A549 (cell line): Measurements from ENCODE around the gene KDM6A. TPM values are rescaled to one million over a fixed set of nuclear protein-coding genes. Genes with fewer than 3 reads are reported as not detected.

Experiments
- ATAC-seq, 2 experiments: fragments of 200-7000 bp in 1 of 2; fragments of >200 bp in 1 of 2; cut with Nextera tagmentation in 1 of 2; cut with Tn5 transposase in 1 of 2; 3 replicates each; pipeline versions ENCODE4 v1.8.0 to v1.9.1; 2018 to 2020; ENCODE audit warnings: mild to moderate bottlenecking in 1 of 2, moderate library complexity in 1 of 2
- CTCF ChIA-PET: fragments of 300-600 bp; sonication (Branson Sonifier 250); formaldehyde crosslinking; extraction: SDS; loops from one replicate; lab custom pipeline; 2021; ENCODE audit warnings: antibody characterized with exemption, inconsistent platforms; lab: Yijun Ruan, JAX
- POLR2A ChIA-PET: fragments of 350-600 bp; formaldehyde crosslinking; extraction: SDS; loops from one replicate; lab custom pipeline; 2021; ENCODE audit warnings: antibody characterized with exemption, inconsistent platforms; lab: Yijun Ruan, JAX
- DNase-seq, 2 experiments: peaks; one replicate each; pipeline versions ENCODE4 v3.0.0 to v3.0.0-alpha.2; 2011 to 2016; ENCODE audit warnings: low read depth in 1 of 2, low spot score in 1 of 2
- FAIRE-seq: peaks from 2 replicates; lab custom pipeline; 2011; peaks lifted over from hg19 to GRCh38; lab: Jason Lieb, UNC
- H3K27ac ChIP-seq, 2 experiments: fragments of >200 bp; sonication (Bioruptor Twin); formaldehyde crosslinking; 3 replicates each; pipeline ENCODE4 v1.5.1; 2016 to 2017
- H3K4me1 ChIP-seq: fragments of >200 bp; sonication (Bioruptor Twin); formaldehyde crosslinking; 3 replicates; pipeline ENCODE4 v1.6.1; 2016
- H3K4me2 ChIP-seq: fragments of >200 bp; sonication (Bioruptor Twin); formaldehyde crosslinking; 3 replicates; pipeline ENCODE4 v1.6.1; 2016
- H3K4me3 ChIP-seq: fragments of >200 bp; sonication (Bioruptor Twin); formaldehyde crosslinking; 3 replicates; pipeline ENCODE4 v1.5.1; 2016
- H3K9me3 ChIP-seq: fragments of >200 bp; sonication (Bioruptor Twin); formaldehyde crosslinking; 3 replicates; pipeline ENCODE4 v1.6.1; 2016
- CBX2 ChIP-seq: fragments of 200-600 bp; sonication (generic); IDR thresholded peaks from 2 replicates; pipeline ENCODE4 v1.6.1; 2016; ENCODE audit warnings: low read depth, mild to moderate bottlenecking, borderline replicate concordance
- CTCF ChIP-seq: fragments of >200 bp; sonication (Bioruptor Twin); formaldehyde crosslinking; IDR thresholded peaks from 3 replicates; pipeline ENCODE4 v1.5.1; 2016
- EHMT2 ChIP-seq: fragments of 200-600 bp; sonication (generic); IDR thresholded peaks from 2 replicates; pipeline ENCODE4 v1.6.1; 2016; ENCODE audit warnings: antibody characterized with exemption, low read depth, mild to moderate bottlenecking, moderate library complexity
- ELK1 ChIP-seq: fragments of 150-350 bp; IDR thresholded peaks from 2 replicates; pipeline ENCODE4 v1.6.1; 2014; ENCODE audit warnings: low read depth, mild to moderate bottlenecking, low read length
- EP300 ChIP-seq, 2 experiments: fragments of >200 bp; sonication (Bioruptor Twin); formaldehyde crosslinking; IDR thresholded peaks; 2 replicates in 1 of 2; 3 replicates in 1 of 2; pipeline ENCODE4 v1.6.1; 2016 to 2017
- ESRRA ChIP-seq: fragments of 150-350 bp; IDR thresholded peaks from 2 replicates; pipeline ENCODE4 v1.6.1; 2014; ENCODE audit warnings: mild to moderate bottlenecking, low read length, borderline replicate concordance
- FOSL2 ChIP-seq, 2 experiments: fragments of 450-650 bp in 1 of 2; fragments of >200 bp in 1 of 2; sonication (Bioruptor Twin) in 1 of 2; formaldehyde crosslinking; IDR thresholded peaks; 2 replicates each; pipeline versions ENCODE4 v1.5.0 to v1.6.1; 2016 to 2020; ENCODE audit warnings: mild to moderate bottlenecking in 1 of 2, moderate library complexity in 1 of 2
- FOXS1 ChIP-seq: fragments of 250-450 bp; sonication (Bioruptor Pico); IDR thresholded peaks from 2 replicates; pipeline ENCODE4 v1.5.0; 2020; ENCODE audit warnings: mild to moderate bottlenecking, moderate library complexity
- HES2 ChIP-seq: fragments of >200 bp; sonication (Bioruptor Twin); formaldehyde crosslinking; IDR thresholded peaks from 2 replicates; pipeline ENCODE4 v1.6.1; 2016
- HMGXB4 ChIP-seq: fragments of 250-450 bp; sonication (Bioruptor Pico); IDR thresholded peaks from 2 replicates; pipeline ENCODE4 v1.5.0; 2021; ENCODE audit warnings: mild to moderate bottlenecking, moderate library complexity, borderline replicate concordance
- HOXA7 ChIP-seq: fragments of 250-450 bp; sonication (Bioruptor Pico); IDR thresholded peaks from 2 replicates; pipeline ENCODE4 v1.5.0; 2020; ENCODE audit warnings: mild to moderate bottlenecking, moderate library complexity
- JUN ChIP-seq, 2 experiments: fragments of >200 bp; sonication (Bioruptor Twin); formaldehyde crosslinking; IDR thresholded peaks; 2 replicates in 1 of 2; 3 replicates in 1 of 2; pipeline ENCODE4 v1.6.1; 2016 to 2017
- JUNB ChIP-seq: fragments of >200 bp; sonication (Bioruptor Twin); formaldehyde crosslinking; IDR thresholded peaks from 2 replicates; pipeline ENCODE4 v1.6.1; 2016
- KDM5A ChIP-seq: fragments of 200-600 bp; sonication (generic); IDR thresholded peaks from 2 replicates; pipeline ENCODE4 v1.6.1; 2016; ENCODE audit warnings: antibody characterized with exemption, mild to moderate bottlenecking
- MAZ ChIP-seq: fragments of 150-350 bp; IDR thresholded peaks from 2 replicates; pipeline ENCODE4 v1.6.1; 2014; ENCODE audit warnings: antibody characterized with exemption, low read depth, low read length, borderline replicate concordance
- NFE2L2 ChIP-seq: fragments of 150-350 bp; conservative IDR thresholded peaks from 2 replicates; pipeline ENCODE4 v1.6.1; 2014; ENCODE audit warnings: low read length
- RAD21 ChIP-seq, 2 experiments: fragments of >200 bp in 1 of 2; sonication (Bioruptor Twin) in 1 of 2; formaldehyde crosslinking in 1 of 2; IDR thresholded peaks in 1 of 2; conservative IDR thresholded peaks in 1 of 2; 2 replicates in 1 of 2; 3 replicates in 1 of 2; pipeline ENCODE4 v1.6.1; 2012 to 2018; ENCODE audit warnings: inconsistent platforms in 1 of 2
- RCOR1 ChIP-seq: fragments of 150-350 bp; IDR thresholded peaks from 2 replicates; pipeline ENCODE4 v1.6.1; 2014; ENCODE audit warnings: antibody characterized with exemption, low read length, low read depth
- RNF2 ChIP-seq: fragments of 200-600 bp; sonication (generic); IDR thresholded peaks from 2 replicates; pipeline ENCODE4 v1.6.1; 2016; ENCODE audit warnings: low read depth, mild to moderate bottlenecking, antibody characterized with exemption, moderate library complexity, borderline replicate concordance
- TP53 ChIP-seq: fragments of 250-450 bp; sonication (Bioruptor Pico); IDR thresholded peaks from 2 replicates; pipeline ENCODE4 v1.5.0; 2021; ENCODE audit warnings: mild to moderate bottlenecking, moderate library complexity
- ZC3H11A ChIP-seq: fragments of 450-650 bp; IDR thresholded peaks from 2 replicates; pipeline ENCODE4 v1.6.1; 2014; ENCODE audit warnings: antibody characterized with exemption, mild to moderate bottlenecking
- ZNF302 ChIP-seq: fragments of 250-450 bp; sonication (Bioruptor Pico); IDR thresholded peaks from 2 replicates; pipeline ENCODE4 v1.9.0; 2021; ENCODE audit warnings: inconsistent platforms, mild to moderate bottlenecking, moderate library complexity
- ZSCAN20 ChIP-seq: fragments of 250-450 bp; sonication (Bioruptor Pico); IDR thresholded peaks from 2 replicates; pipeline ENCODE4 v1.8.0; 2022; ENCODE audit warnings: mild to moderate bottlenecking, moderate library complexity
- WGBS: methylation state at CpG from one replicate; pipeline ENCODE4 v1.1.6; 2017; ENCODE audit errors: missing lambda C conversion rate; 5-methylcytosine and 5-hydroxymethylcytosine counted together
- polyA plus RNA-seq, 4 experiments: library from polyadenylated mRNA; depleted of rRNA in 3 of 4; stranded (reverse); fragments of >200 nt; fragmentation: RNase III in 1 of 4; extraction: RNeasy Plus Mini Kit Qiagen cat#74134 plus additional on column Dnase treatment in 1 of 4; gene quantifications; 2 replicates in 3 of 4; 3 replicates in 1 of 4; pipeline ENCODE4 v1.2.3, GENCODE V29; 2011 to 2017

Gene KDM6A
- polyA plus RNA-seq, 2 of the 4 experiments (the other 2 are of a cell fraction): 9.3 to 18.4 TPM

- FAIRE-seq (no peak), ATAC-seq (no peak), DNase-seq (no peak)
- Histone ChIP-seq H3K27ac (no peak overlapping the region), H3K4me1 (no peaks in the 10 kb centered on the region), H3K4me2 (no peak overlapping the region), H3K4me3 (no peak overlapping the region), H3K9me3 (no peaks in the 10 kb centered on the region)
- ChIA-PET CTCF (no interaction called here), POLR2A (no interaction called here)
- TF ChIP-seq JUN (IDR thresholded peaks at IDR 0.05): no peak
- no peak for TF ChIP-seq RCOR1
- TF ChIP-seq ELK1: no peak
- no peak for TF ChIP-seq FOSL2 (IDR thresholded peaks at IDR 0.05)
- TF ChIP-seq FOSL2 (CRISPR knock-in tag; IDR thresholded peaks at IDR 0.05): no peak
- TF ChIP-seq TP53 (CRISPR knock-in tag): no peak
- no peak for TF ChIP-seq KDM5A
- no peak for TF ChIP-seq JUNB
- TF ChIP-seq EHMT2: no peak
- no peak for TF ChIP-seq CTCF
- no peak for TF ChIP-seq HOXA7 (CRISPR knock-in tag)
- no peak for TF ChIP-seq RAD21 (conservative IDR thresholded peaks at IDR 0.05 in 1 of 2, IDR thresholded peaks at IDR 0.05 in 1 of 2)
Observed at GRCh38 chrX:45142185-45142584, 269.2 kb downstream of the KDM6A start.

- Histone ChIP-seq H3K4me1 (no peaks in the 10 kb centered on the region), H3K4me2 (no peak overlapping the region), H3K27ac (no peak overlapping the region), H3K9me3 (no peaks in the 10 kb centered on the region), H3K4me3 (no peak overlapping the region)
- FAIRE-seq (no peak), DNase-seq (no peak), ATAC-seq (no peak)
- POLR2A ChIA-PET: no interaction called here
- 76% methylated on average over 3 of the region's 3 CpGs for WGBS
- CTCF ChIA-PET: no interaction called here
- TF ChIP-seq ZC3H11A (no peak), CTCF (no peak), HMGXB4 (CRISPR knock-in tag) (no peak), MAZ (no peak), CBX2 (no peak), JUN (IDR thresholded peaks at IDR 0.05) (no peak), ZSCAN20 (no peak), HES2 (no peak), NFE2L2 (no peak), EP300 (IDR thresholded peaks at IDR 0.05) (no peak), KDM5A (no peak), ZNF302 (CRISPR knock-in tag) (no peak), FOXS1 (CRISPR knock-in tag) (no peak), ESRRA (no peak), FOSL2 (IDR thresholded peaks at IDR 0.05) (no peak), FOSL2 (CRISPR knock-in tag; IDR thresholded peaks at IDR 0.05) (no peak), RNF2 (no peak), RCOR1 (no peak)
Observed at GRCh38 chrX:45143455-45143854, 270.5 kb downstream of the KDM6A start.
